Nephron (organoid): Measurements from ENCODE around the gene MSLN.
A peak's percentile ranks its signal among the peaks of the same experiment; 100 is the strongest.

Experiments used
- H3K27ac Mint-ChIP-seq, 3 experiments: 2 replicates each; pipeline ENCODE4 v1.8.0; 2020; ENCODE audit warnings: mixed read lengths in 3 of 3, mild to moderate bottlenecking in 2 of 3, moderate library complexity in 1 of 3
- H3K27me3 Mint-ChIP-seq: 2 replicates; pipeline ENCODE4 v1.8.0; 2021; ENCODE audit warnings: low read depth, mild to moderate bottlenecking, moderate library complexity, mixed read lengths
- H3K36me3 Mint-ChIP-seq: 2 replicates; pipeline ENCODE4 v1.8.0; 2020; ENCODE audit warnings: low read depth, mixed read lengths
- H3K4me1 Mint-ChIP-seq: 2 replicates; pipeline ENCODE4 v1.8.0; 2020; ENCODE audit warnings: mixed read lengths
- H3K4me3 Mint-ChIP-seq, 3 experiments: 2 replicates each; pipeline ENCODE4 v1.8.0; 2020; ENCODE audit warnings: mild to moderate bottlenecking in 3 of 3, mixed read lengths in 3 of 3, moderate library complexity in 2 of 3
- H3K9me3 Mint-ChIP-seq: 2 replicates; pipeline ENCODE4 v1.8.0; 2020; ENCODE audit warnings: mixed read lengths
- CTCF ChIP-seq, 3 experiments: fragments of 200-600 bp; sonication (generic); IDR thresholded peaks; one replicate each; pipeline ENCODE4 v1.5.0; 2021; ENCODE audit warnings: antibody characterized with exemption in 3 of 3; ENCODE audit not compliant: unreplicated experiment in 3 of 3

Gene MSLN

GRCh38 chr16:728890-729744 is 31.4 kb upstream of the MSLN start:
- no peak for TF ChIP-seq CTCF (IDR thresholded peaks at IDR 0.05; ENCODE audit: unreplicated experiment in 3 of 3)
- H3K9me3 Mint-ChIP-seq = no peaks in the 10 kb centered on the region
- H3K36me3 Mint-ChIP-seq = peaks cover 7% of the 10 kb centered on the region
- no peak overlapping the region for H3K27ac Mint-ChIP-seq
- H3K4me1 Mint-ChIP-seq = no peaks in the 10 kb centered on the region
- peak overlapping the region in 2 of 3 experiments; percentile 22 to 45 for H3K4me3 Mint-ChIP-seq
- peaks cover 13% of the 10 kb centered on the region for H3K27me3 Mint-ChIP-seq

DNA sequence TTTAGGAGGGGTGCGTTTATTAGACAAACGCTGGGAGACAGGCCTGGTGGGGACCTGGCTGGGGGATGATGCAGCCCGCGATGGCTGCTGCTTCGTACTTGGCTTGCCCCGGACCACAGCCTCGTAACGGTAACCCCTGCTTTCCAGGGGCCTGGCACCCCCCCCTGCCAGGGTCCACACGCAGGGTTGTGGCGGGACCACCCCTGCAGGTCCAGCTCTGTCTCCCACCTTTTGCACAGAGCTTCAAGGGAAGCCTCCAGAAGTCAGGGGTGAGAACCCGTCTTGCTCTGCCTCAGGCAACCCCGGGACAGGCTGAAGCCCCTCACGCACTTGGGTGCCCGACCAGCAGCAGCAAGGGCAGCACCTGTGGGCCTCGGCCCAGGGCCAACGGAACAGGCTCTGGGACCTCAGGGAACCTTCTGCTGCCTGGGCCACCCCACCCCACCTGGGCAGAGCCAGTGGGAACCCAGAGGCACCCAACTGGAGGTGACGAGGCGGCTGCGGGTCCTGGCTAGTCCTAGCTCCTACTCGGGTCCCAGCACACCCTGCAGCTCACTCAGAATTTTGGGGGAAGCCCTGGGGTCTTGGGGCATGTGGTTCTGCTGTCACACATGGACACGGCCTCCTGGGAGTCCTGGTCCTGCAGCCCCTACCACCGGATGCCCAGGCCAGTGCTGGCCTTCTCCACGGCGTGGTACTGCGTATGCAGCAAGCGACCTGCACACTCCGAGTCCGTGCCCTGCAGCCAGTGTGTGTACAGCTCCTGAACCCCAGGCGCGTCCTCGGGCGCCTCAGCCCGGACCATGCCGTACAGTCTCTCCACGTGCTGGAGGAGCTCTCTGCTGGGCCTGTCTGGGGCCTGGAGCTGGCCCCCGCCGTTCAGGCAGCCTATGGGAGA is 30.5 kb upstream of the MSLN start:
- H3K27me3 Mint-ChIP-seq = peaks cover 13% of the 10 kb centered on the region
- peak overlapping the region in 1 of 3 experiments; percentile 30 for H3K4me3 Mint-ChIP-seq
- H3K4me1 Mint-ChIP-seq = no peaks in the 10 kb centered on the region
- no peaks in the 10 kb centered on the region for H3K9me3 Mint-ChIP-seq
- peaks cover 7% of the 10 kb centered on the region for H3K36me3 Mint-ChIP-seq
- no peak for TF ChIP-seq CTCF (IDR thresholded peaks at IDR 0.05; ENCODE audit: unreplicated experiment in 3 of 3)
- H3K27ac Mint-ChIP-seq = no peak overlapping the region

DNA sequence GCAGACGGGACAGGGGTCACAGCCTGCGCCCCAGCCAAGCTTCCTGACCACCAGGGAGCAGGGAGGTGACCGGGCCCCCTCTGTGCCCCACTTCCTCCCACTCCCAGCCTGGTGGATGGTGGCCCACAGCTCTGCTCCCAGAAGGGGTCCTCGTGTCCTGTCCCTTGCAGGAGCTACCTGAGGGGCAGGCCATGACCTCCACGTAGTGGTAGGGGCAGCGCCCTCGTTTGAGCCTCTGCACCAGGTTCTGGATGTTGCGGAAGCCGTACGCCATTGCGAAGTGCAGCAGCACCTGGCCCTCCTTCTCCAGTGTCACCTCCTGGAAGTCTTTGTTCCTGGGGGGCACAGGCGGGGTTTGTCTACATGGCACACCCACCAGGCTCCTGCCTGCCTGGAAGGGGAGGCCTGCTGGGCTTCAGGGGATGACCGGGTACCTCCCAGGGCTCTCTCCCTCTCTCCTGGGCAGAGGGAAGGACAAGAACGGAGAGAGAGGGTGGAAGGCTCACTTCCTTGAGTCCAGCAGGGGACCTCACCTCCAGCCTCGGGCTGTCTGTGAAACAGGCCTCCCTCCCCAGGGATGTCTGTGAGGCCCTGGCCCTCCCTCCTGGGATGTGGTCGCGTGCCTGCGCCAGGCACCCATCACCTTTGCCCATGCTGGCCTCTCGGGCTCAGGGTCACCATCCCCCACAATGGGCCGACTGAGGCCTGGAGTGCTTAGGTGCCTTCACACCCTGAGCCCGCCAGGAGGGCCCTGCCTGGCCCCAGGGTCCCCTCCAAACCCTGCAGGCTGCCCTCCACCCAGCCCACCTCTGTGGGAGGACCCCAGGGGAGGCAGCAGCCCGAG is 29.6 kb upstream of the MSLN start:
- peaks cover 12% of the 10 kb centered on the region for H3K27me3 Mint-ChIP-seq
- TF ChIP-seq CTCF (IDR thresholded peaks at IDR 0.05; ENCODE audit: unreplicated experiment in 3 of 3) = no peak
- no peak overlapping the region for H3K4me3 Mint-ChIP-seq
- H3K27ac Mint-ChIP-seq = no peak overlapping the region
- no peaks in the 10 kb centered on the region for H3K4me1 Mint-ChIP-seq
- no peaks in the 10 kb centered on the region for H3K9me3 Mint-ChIP-seq
- peaks cover 15% of the 10 kb centered on the region for H3K36me3 Mint-ChIP-seq

DNA sequence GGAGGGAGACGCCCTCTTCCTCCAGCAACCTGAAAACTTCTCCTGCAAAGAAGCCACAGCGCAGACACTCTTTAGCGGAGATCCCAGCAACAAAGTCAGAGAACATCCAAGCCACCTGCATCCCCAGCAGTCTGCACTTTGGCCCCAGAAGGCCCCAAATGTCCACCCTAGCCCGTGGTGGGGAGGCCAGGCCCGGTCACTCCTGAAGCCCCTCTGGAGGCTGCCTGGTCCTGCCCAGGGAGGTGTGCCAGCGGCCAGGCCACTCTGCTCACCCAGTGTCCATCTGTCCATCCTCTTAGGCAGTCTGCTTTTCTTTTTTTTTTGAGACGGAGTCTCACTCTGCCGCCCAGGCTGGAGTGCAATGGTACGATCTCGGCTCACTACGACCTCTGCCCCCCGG is 28.2 kb upstream of the MSLN start:
- Mint-ChIP-seq H3K36me3 (peaks cover 17% of the 10 kb centered on the region), H3K4me3 (no peak overlapping the region), H3K27ac (no peak overlapping the region), H3K9me3 (no peaks in the 10 kb centered on the region), H3K27me3 (peaks cover 4% of the 10 kb centered on the region), H3K4me1 (no peaks in the 10 kb centered on the region)
- no peak for TF ChIP-seq CTCF (IDR thresholded peaks at IDR 0.05; ENCODE audit: unreplicated experiment in 3 of 3)

DNA sequence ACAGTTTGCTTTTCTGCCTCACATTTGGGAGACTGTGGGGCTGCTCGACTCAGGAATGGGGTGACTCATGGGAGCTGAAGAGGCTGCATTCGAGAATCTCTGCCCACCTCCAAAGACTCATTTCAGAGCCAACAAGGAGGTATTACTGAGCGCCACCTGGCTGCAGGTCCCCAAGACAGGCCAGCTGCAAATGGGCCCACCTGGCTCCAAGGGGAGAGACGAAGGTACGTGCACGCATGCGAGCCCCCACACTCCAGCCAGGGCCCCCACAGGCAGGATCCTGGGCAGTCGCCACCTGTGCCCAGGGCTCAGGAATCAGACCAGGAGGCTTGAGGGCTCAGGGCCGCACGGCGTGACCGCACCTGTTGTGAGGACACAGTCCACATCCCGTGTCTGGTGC is 27.6 kb upstream of the MSLN start:
- TF ChIP-seq CTCF (IDR thresholded peaks at IDR 0.05; ENCODE audit: unreplicated experiment in 3 of 3) = no peak

More for the DNA sequence above, 27.6 kb upstream of the MSLN start:
- Mint-ChIP-seq H3K4me3 (no peak overlapping the region), H3K4me1 (no peaks in the 10 kb centered on the region), H3K36me3 (peaks cover 20% of the 10 kb centered on the region), H3K9me3 (no peaks in the 10 kb centered on the region), H3K27ac (no peak overlapping the region), H3K27me3 (peaks cover 4% of the 10 kb centered on the region)
